ENCODE measurements around the gene MAGOH.
"Not testable (repeated sequence)": the region's sequence is repeated elsewhere in the genome, so short reads cannot be mapped to it uniquely, and the experiment has no call there.

Gene MAGOH

DNA sequence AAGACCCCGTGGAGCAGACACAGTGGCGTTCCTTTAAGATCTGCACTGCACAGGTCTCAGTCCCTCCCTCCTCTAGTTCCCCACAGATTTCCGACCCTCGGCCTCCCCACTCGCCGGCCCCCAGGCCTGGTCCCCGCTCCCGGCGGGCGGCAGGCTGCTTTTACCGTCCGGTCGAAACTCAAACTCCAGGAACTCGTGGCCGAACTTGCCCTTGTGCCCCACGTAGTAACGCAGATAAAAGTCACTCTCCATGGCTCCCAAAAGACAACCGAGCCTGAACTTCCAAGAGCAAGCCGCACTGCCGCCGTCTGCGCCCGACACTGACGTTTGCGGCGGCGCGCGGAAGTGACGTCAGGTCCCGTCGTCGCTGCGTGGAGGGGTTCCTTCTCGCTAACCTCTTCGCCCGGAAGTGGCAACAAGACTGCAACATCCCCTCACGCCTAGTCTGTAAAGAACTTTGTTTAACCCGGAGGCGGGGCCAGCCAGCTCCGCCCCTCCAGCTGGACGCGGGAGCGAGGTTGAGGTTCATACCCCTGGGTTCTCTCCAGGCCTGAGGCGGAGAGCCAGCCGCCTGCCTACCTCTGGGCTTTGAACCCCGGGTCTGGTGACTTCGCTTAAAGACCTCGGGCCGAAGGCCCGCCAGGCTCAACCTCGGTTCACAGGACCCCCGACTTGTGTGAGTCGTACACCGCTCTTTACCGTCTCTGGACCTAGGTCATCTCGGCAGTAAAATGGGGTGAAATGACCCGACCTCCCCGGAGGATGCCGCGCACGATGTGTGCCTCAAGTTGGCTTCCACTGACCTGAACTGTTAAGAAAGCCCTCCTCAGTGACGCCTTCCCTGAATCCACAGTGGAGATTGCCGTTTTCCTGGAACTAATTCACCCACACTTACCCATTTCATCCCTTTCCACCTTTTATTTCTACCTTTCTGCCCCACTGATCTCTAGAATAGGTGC is at the start of gene MAGOH:
Gene MAGOH, minus strand, starts transcription at position 322 of the 959 bp plus-strand sequence. Its CDS starts 70 bp downstream, at position 252.
- DNase-seq (ENCODE audit: low spot score), result peak; percentile 98

DNA sequence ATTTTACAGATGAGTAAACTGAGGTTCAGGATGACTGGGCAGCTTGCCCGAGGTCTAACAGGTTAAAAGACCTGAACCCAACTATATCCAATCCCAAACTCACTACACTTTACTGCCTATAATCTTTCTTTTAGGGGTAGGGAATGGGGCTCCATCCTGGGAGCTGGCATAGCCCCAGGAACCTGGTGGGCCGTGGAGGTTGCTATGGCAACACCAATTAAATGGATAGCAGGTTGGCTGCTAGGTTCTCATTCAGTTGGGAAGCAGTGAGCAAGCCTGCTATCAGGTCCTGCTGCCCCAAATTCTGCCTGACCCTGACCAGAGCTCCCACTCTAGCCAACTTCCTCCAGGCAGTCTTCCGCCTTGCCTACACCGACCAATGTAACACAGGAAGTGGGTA is 48.6 kb upstream of the MAGOH start:
- no peak for DNase-seq (ENCODE audit: low spot score)

GRCh38 chr1:53285969-53286760 is 47.8 kb upstream of the MAGOH start:
- DNase-seq (ENCODE audit: low spot score), result no peak

DNA sequence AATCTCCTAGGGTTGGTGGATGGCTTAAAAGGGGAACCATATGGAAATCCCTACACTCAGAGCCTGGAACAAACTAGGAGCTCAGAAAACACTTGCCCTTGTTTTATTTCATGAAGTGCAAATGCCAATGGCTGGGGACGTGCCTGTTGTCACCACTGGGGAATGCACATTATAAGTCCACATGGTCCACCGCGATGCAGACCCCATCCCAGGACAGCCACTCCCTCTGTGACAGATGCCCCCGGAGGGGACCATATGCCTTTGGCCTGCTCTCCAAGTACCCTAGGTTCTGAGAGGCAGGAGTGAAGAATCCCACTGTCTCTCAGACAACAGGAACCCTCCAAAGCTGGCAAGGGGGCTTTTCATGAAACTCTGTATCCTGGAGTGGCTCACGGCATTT is 47.2 kb upstream of the MAGOH start:
- DNase-seq (ENCODE audit: low spot score), result no peak

GRCh38 chr1:53284224-53285020 is 46.1 kb upstream of the MAGOH start:
- no peak for DNase-seq (ENCODE audit: low spot score)

DNA sequence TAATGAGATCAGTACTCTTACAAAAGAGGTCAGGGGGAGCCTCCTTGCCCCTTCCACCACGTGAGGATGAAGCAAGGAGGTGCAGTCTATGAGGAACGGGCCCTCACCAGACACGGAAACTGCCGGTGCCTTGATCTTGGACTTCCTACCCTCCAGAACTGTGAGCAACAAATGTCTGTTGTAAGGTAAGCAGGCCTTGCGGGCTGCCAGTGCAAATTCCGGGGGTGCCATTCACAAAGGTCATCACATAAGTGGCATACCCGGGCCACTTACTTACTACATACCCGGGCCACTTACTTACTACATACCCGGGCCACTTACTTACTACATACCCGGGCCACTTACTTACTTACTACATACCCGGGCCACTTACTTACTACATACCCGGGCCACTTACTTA is 44.8 kb upstream of the MAGOH start:
- not testable (repeated sequence) for DNase-seq (ENCODE audit: low spot score)

- no peak for DNase-seq (ENCODE audit: low spot score)
Measured at GRCh38 chr1:53281133-53281532, 42.8 kb upstream of the MAGOH start.

- DNase-seq (ENCODE audit: low spot score), result no peak
Measured at GRCh38 chr1:53280496-53280895, 42.2 kb upstream of the MAGOH start.

DNA sequence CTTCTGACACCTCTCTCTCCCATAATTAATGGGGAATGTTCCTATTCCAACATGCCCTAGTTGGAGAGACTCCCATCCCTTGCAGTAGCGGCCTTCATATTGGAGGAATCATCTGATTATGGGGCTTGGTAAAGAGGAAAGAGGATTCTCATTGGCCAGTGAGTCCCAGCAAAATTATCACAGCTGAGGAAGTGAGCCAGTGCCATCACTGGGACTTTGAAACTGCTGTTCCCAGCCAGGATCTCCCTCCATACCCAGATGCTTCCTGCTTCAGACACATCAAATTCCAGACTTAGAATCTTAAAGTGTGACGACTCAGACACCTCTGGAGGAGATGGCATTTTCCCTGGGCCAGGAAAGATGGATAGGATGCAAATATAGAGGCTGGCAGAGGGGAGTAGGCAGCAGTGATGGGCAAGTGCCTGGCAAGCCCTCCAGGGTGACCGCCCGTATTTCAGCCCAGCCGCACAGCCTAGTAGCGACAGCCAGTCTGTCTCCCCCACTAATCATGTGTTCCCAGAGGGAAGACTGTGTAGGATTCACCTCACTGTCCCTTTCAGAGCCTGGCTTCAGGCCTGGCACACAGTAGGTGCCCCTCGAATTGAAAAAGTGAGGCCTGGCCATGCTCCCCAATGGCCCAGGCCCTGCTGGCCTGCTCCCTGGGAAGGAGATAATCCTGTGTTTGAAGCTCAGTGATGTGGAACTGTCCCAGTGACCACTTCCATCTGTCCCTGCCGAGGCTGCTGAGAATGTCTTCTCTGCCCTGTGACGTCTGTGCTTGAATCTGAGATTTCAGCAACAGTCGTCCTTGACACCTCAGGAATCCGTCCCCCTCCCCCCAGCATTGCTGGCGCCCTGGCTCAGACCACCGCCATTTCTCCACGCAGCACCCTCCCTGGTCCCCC is 41.2 kb upstream of the MAGOH start:
- no peak for DNase-seq (ENCODE audit: low spot score)

GRCh38 chr1:53278298-53278725 is 40.0 kb upstream of the MAGOH start:
- DNase-seq (ENCODE audit: low spot score), result no peak

DNA sequence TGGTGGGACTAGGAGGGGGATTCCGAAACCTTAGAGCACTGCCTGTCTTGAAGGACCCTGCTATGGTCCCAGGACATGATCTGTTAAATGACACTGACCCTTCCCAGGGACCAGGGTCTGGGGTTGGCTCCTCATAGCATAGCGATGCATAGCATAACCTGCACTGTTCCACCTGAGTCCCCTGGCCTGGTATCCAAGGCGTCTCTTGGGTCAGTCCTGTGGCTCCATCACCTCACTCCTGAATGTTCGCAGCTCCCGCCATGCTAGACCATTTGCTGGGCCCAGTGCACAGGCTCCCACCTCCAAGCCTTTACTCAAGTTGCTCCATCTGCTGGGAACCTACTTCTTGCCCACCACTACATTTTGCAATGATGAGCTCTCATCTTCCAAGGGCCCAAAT is 39.0 kb upstream of the MAGOH start:
- DNase-seq (ENCODE audit: low spot score), result no peak

DNA sequence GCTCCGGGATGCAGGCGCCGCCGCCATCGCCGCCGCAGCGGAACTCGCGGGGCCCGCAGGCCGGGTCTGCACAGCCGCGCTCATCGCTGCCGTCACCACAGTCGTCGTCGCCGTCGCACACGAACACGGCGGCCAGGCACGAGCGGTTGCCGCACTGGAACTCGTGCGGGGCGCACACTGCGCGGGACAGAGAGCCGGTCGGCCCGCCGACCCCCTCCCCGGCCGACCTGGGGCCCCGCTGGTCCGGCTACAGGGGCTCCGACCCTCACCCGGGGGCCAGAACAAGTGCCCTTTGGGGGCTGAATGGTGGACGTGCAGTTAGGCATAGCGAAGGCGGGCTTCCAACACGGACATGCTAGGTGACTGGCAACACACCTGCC is 38.6 kb upstream of the MAGOH start:
- no peak for DNase-seq (ENCODE audit: low spot score)

- no peak for DNase-seq (ENCODE audit: low spot score)
Measured at GRCh38 chr1:53276153-53276901, 38.0 kb upstream of the MAGOH start.

DNA sequence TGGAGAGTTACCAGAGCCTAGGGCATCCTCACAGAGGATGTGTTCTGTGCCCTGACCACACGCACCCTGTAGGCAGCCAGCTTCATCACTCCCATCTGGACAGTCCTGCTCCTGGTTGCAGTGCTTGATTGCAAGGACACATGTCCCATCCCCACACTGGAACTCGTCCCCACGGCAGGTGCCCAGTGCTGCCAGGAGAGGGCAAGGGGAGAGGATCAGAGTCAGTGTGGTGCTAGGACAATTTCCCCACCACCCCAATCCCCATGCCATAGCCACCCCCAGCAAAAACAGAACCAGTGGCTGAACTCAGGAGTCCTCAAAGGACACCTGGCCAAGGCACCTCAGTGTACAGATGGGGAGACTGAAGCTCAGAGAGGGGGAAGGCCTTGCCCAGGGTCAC is 37.2 kb upstream of the MAGOH start:
- no peak for DNase-seq (ENCODE audit: low spot score)

DNA sequence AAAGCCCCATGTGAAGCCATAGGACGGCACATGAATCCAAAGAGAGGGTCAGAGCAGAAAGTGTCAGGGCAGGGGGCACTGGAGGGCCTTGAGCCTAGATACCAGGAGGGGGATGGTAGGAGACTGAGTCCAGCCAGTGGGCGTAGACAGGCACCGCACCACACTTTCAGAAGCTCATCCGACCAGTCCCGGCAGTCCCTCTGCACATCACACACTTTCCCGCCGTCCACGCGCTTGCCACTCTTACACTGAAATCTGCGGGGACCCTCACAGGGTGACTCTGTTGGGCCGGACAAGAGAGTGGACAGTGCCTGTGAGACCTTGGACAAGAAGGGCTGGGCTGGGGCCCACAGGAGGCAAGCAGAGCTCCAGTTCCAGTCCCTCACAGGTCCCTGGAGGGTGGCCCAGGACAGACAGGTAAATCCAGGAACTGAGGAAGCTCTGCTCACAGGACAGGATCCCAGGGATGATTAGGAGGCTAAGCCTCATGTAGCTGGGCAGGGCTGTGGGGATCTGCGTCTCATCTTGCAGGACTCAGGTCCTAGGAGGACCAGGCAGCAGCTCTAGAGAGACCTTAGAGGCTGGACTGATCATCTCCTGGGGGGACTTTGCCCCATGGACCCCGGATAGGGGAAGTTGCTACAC is 36.3 kb upstream of the MAGOH start:
- no peak for DNase-seq (ENCODE audit: low spot score)

DNA sequence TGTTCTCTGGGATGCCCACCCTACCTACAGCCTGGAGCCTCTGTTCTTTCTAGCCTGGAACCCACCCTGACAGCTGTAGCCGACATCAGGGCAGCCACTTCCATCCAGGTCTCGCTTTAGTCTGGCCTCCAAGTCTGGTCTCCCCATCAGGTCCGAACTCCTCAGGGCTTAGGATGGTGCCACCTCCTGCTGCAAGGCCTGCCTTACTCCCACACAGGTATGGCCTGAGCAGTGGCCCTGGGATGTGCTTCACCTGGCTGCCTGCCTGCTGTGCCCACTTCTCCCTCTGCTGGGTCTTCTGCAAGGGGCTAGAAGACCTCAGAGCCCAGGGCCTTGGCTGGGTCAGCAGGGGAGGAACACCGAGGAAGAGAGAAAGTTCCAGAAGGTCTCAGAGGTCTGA is 35.7 kb upstream of the MAGOH start:
- no peak for DNase-seq (ENCODE audit: low spot score)

GRCh38 chr1:53273526-53273925 is 35.2 kb upstream of the MAGOH start:
- DNase-seq (ENCODE audit: low spot score), result no peak

- DNase-seq (ENCODE audit: low spot score), result no peak
Measured at GRCh38 chr1:53272349-53272748, 34.0 kb upstream of the MAGOH start.

DNA sequence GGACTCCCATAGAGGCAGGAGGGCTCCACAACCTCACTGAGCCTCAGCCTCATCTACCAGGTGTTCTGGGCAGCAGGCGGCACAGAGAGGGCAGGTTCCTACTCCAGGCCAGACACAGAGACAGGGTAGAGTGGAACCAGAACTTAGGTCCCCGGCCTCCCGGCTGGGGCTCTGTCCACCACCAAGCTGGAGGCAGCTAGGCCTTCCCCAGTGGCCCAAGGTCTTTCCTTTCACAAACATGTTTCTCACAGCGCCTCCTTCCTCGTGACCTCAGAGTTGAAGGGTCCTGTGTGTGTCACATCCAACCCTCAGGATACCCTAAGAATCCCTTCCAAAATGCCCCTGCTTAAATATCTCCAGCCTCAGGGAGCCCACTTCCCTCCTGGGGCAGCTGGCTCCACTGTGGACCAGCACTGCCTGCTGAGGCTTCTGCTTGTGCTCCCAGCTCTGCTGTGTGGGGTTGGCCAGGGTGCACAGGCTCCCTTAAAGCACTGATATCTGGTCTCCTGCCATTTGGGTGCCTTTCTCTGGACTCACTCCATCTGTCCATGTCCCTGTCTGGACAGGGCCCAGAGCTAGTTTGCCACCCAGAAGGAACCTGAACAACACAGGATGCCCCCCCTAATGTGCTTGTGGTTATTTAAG is 33.2 kb upstream of the MAGOH start:
- no peak for DNase-seq (ENCODE audit: low spot score)

Measured in Ammon's horn (tissue), 1 donor.